CD8-positive, alpha-beta memory T cell (primary cell): Measurements from ENCODE around the gene ZSCAN20. TPM values are rescaled to one million over a fixed set of nuclear protein-coding genes. Genes with fewer than 3 reads are reported as not detected.

Source experiments
- CTCF ChIA-PET: fragments of 350-600 bp; sonication (Branson Sonifier 250); formaldehyde crosslinking; loops from one replicate; lab custom pipeline; 2021; ENCODE audit warnings: antibody characterized with exemption; lab: Charles Lee
- POLR2A ChIA-PET: fragments of 350-600 bp; sonication (Branson Sonifier 250); formaldehyde crosslinking; loops from one replicate; lab custom pipeline; 2021; ENCODE audit warnings: antibody characterized with exemption; lab: Charles Lee
- DNase-seq, 5 donors: peaks; one replicate each; pipeline versions ENCODE4 v3.0.0 to v3.0.0-alpha.2; 2020 to 2022; ENCODE audit warnings: mixed read lengths in 1 of 5
- H3K27ac ChIP-seq: one replicate; pipeline ENCODE4 v1.7.0; 2013; ENCODE audit warnings: low read depth, mild to moderate bottlenecking, low read length, moderate library complexity
- H3K27me3 ChIP-seq: 2 replicates; pipeline ENCODE4 v1.7.0; 2013; ENCODE audit warnings: low read length, mild to moderate bottlenecking; ENCODE audit not compliant: insufficient read depth, poor library complexity, severe bottlenecking
- H3K36me3 ChIP-seq: 2 replicates; pipeline ENCODE4 v1.7.0; 2013; ENCODE audit warnings: mild to moderate bottlenecking, low read length, moderate library complexity; ENCODE audit not compliant: insufficient read depth
- H3K4me1 ChIP-seq: 2 replicates; pipeline ENCODE4 v1.7.0; 2013; ENCODE audit warnings: mild to moderate bottlenecking, low read length, moderate library complexity; ENCODE audit not compliant: insufficient read depth
- H3K4me3 ChIP-seq: 2 replicates; pipeline ENCODE4 v1.7.0; 2013; ENCODE audit warnings: mild to moderate bottlenecking, low read length
- H3K9me3 ChIP-seq: 2 replicates; pipeline ENCODE4 v1.7.0; 2013; ENCODE audit warnings: mild to moderate bottlenecking, low read length
- H3K27ac Mint-ChIP-seq, 8 donors: one replicate each; pipeline ENCODE4 v1.8.0; 2020 to 2021; ENCODE audit warnings: mixed read lengths in 8 of 8, mild to moderate bottlenecking in 6 of 8, inconsistent platforms in 3 of 8, moderate library complexity in 3 of 8
- H3K27me3 Mint-ChIP-seq, 2 donors: one replicate each; pipeline ENCODE4 v1.8.0; 2020 to 2021; ENCODE audit warnings: mixed read lengths in 2 of 2, mild to moderate bottlenecking in 1 of 2, moderate library complexity in 1 of 2
- H3K36me3 Mint-ChIP-seq, 3 donors: one replicate each; pipeline ENCODE4 v1.8.0; 2020 to 2021; ENCODE audit warnings: mixed read lengths in 3 of 3, inconsistent platforms in 1 of 3, mild to moderate bottlenecking in 1 of 3
- H3K4me1 Mint-ChIP-seq, 3 donors: one replicate each; pipeline ENCODE4 v1.8.0; 2020 to 2021; ENCODE audit warnings: mixed read lengths in 3 of 3, inconsistent platforms in 1 of 3, mild to moderate bottlenecking in 1 of 3
- H3K4me3 Mint-ChIP-seq, 7 donors: one replicate each; pipeline ENCODE4 v1.8.0; 2020 to 2021; ENCODE audit warnings: mixed read lengths in 7 of 7, mild to moderate bottlenecking in 6 of 7, moderate library complexity in 4 of 7, inconsistent platforms in 2 of 7
- H3K9me3 Mint-ChIP-seq, 5 donors: one replicate each; pipeline ENCODE4 v1.8.0; 2020 to 2022; ENCODE audit warnings: mixed read lengths in 5 of 5, mild to moderate bottlenecking in 3 of 5, moderate library complexity in 2 of 5, inconsistent platforms in 1 of 5
- polyA plus RNA-seq: library from polyadenylated mRNA; unstranded; fragments of 300-500 nt; fragmentation: Illumina TruSeq; gene quantifications from one replicate; pipeline ENCODE4 v1.2.3, GENCODE V29; 2021
- total RNA-seq, 2 experiments: library from RNA; stranded (reverse); gene quantifications; one replicate each; pipeline ENCODE4 v1.2.3, GENCODE V29; 2021

ZSCAN20 gene
- total and polyA plus RNA-seq, 3 experiments from 2014 or later: 1.4 to 3.6 (median 3.3) TPM

GRCh38 chr1:33438364-33439160 is 33.9 kb upstream of the ZSCAN20 start:
- H3K27ac Mint-ChIP-seq: no peak overlapping the region
- H3K9me3 ChIP-seq: no peaks in the 10 kb centered on the region
- H3K9me3 Mint-ChIP-seq: no peaks in the 10 kb centered on the region
- POLR2A ChIA-PET: no interaction called here
- no peak overlapping the region for H3K4me3 ChIP-seq
- no peaks in the 10 kb centered on the region for H3K4me1 ChIP-seq
- H3K27me3 Mint-ChIP-seq: peaks cover 4 to 42% of the 10 kb centered on the region in 2 donors
- no peaks in the 10 kb centered on the region for H3K36me3 ChIP-seq
- H3K4me1 Mint-ChIP-seq: no peaks in the 10 kb centered on the region
- no peaks in the 10 kb centered on the region for H3K27me3 ChIP-seq
- no peaks in the 10 kb centered on the region for H3K36me3 Mint-ChIP-seq
- H3K27ac ChIP-seq: no peak overlapping the region
- DNase-seq: no peak
- H3K4me3 Mint-ChIP-seq: no peak overlapping the region
- CTCF ChIA-PET: no interaction called here

GRCh38 chr1:33439662-33440061 is 32.8 kb upstream of the ZSCAN20 start:
- Mint-ChIP-seq H3K27me3 (peaks cover 4 to 42% of the 10 kb centered on the region in 2 donors), H3K9me3 (no peaks in the 10 kb centered on the region), H3K4me1 (no peaks in the 10 kb centered on the region), H3K27ac (no peak overlapping the region), H3K4me3 (no peak overlapping the region), H3K36me3 (no peaks in the 10 kb centered on the region)
- H3K36me3 ChIP-seq: no peaks in the 10 kb centered on the region
- no peak overlapping the region for H3K4me3 ChIP-seq
- no peaks in the 10 kb centered on the region for H3K9me3 ChIP-seq
- H3K27me3 ChIP-seq: no peaks in the 10 kb centered on the region
- no peaks in the 10 kb centered on the region for H3K4me1 ChIP-seq
- H3K27ac ChIP-seq: no peak overlapping the region
- DNase-seq: no peak
- POLR2A ChIA-PET: no interaction called here
- CTCF ChIA-PET: no interaction called here

- no peaks in the 10 kb centered on the region for H3K27me3 ChIP-seq
- no peak for DNase-seq
- no peak overlapping the region for H3K27ac ChIP-seq
- Mint-ChIP-seq H3K9me3 (no peaks in the 10 kb centered on the region), H3K27ac (peak overlapping the region in 1 of 8 donors; percentile 14), H3K4me1 (no peaks in the 10 kb centered on the region), H3K36me3 (peaks cover 0 to 3% (median 1%) of the 10 kb centered on the region in 3 donors), H3K27me3 (peaks cover 4 to 50% of the 10 kb centered on the region in 2 donors), H3K4me3 (no peak overlapping the region)
- no peaks in the 10 kb centered on the region for H3K9me3 ChIP-seq
- no peak overlapping the region for H3K4me3 ChIP-seq
- H3K4me1 ChIP-seq: no peaks in the 10 kb centered on the region
- POLR2A ChIA-PET: no interaction called here
- no peaks in the 10 kb centered on the region for H3K36me3 ChIP-seq
- CTCF ChIA-PET: no interaction called here
These were observed 31.2 kb upstream of the ZSCAN20 start for GRCh38 chr1:33441088-33441745.

- POLR2A ChIA-PET: interaction anchor here (0.6 kb wide), 1 partner anchor 642 kb away, joined by 3 read pairs; no protein-coding TSS in a partner anchor
- Histone ChIP-seq H3K4me3 (no peak overlapping the region), H3K9me3 (no peaks in the 10 kb centered on the region), H3K27ac (no peak overlapping the region), H3K27me3 (no peaks in the 10 kb centered on the region), H3K36me3 (no peaks in the 10 kb centered on the region), H3K4me1 (no peaks in the 10 kb centered on the region)
- Mint-ChIP-seq H3K4me3 (no peak overlapping the region), H3K36me3 (peaks cover 0 to 5% (median 4%) of the 10 kb centered on the region in 3 donors), H3K27ac (peak overlapping the region in 1 of 8 donors; percentile 16), H3K9me3 (no peaks in the 10 kb centered on the region), H3K4me1 (no peaks in the 10 kb centered on the region), H3K27me3 (peaks cover 4 to 54% of the 10 kb centered on the region in 2 donors)
- DNase-seq: no peak
- CTCF ChIA-PET: no interaction called here
These were observed 30.3 kb upstream of the ZSCAN20 start for GRCh38 chr1:33442141-33442540.

- Histone ChIP-seq H3K27ac (no peak overlapping the region), H3K4me3 (no peak overlapping the region), H3K4me1 (no peaks in the 10 kb centered on the region), H3K36me3 (no peaks in the 10 kb centered on the region), H3K27me3 (no peaks in the 10 kb centered on the region), H3K9me3 (no peaks in the 10 kb centered on the region)
- Mint-ChIP-seq H3K4me3 (no peak overlapping the region), H3K36me3 (peaks cover 0 to 5% (median 4%) of the 10 kb centered on the region in 3 donors), H3K4me1 (no peaks in the 10 kb centered on the region), H3K9me3 (no peaks in the 10 kb centered on the region), H3K27me3 (peaks cover 8 to 62% of the 10 kb centered on the region in 2 donors), H3K27ac (peak overlapping the region in 2 of 8 donors; percentile 2 to 66)
- CTCF ChIA-PET: interaction anchor here (0.9 kb wide), 1 partner anchor 28 kb away, joined by 3 read pairs; no protein-coding TSS in a partner anchor
- DNase-seq: no peak
- POLR2A ChIA-PET: no interaction called here
These were observed 29.3 kb upstream of the ZSCAN20 start for GRCh38 chr1:33443080-33443704.

GRCh38 chr1:33443705-33444180 is 28.7 kb upstream of the ZSCAN20 start:
- Histone ChIP-seq H3K4me3 (no peak overlapping the region), H3K27ac (no peak overlapping the region), H3K4me1 (no peaks in the 10 kb centered on the region), H3K27me3 (no peaks in the 10 kb centered on the region), H3K9me3 (no peaks in the 10 kb centered on the region), H3K36me3 (no peaks in the 10 kb centered on the region)
- POLR2A ChIA-PET: no interaction called here
- H3K4me1 Mint-ChIP-seq: no peaks in the 10 kb centered on the region
- no peaks in the 10 kb centered on the region for H3K9me3 Mint-ChIP-seq
- CTCF ChIA-PET: interaction anchor here (0.9 kb wide), 1 partner anchor 27 kb away, joined by 3 read pairs; no protein-coding TSS in a partner anchor
- H3K27me3 Mint-ChIP-seq: peaks cover 8 to 62% of the 10 kb centered on the region in 2 donors
- no peak overlapping the region for H3K4me3 Mint-ChIP-seq
- no peak for DNase-seq
- H3K27ac Mint-ChIP-seq: no peak overlapping the region
- peaks cover 0 to 5% (median 4%) of the 10 kb centered on the region in 3 donors for H3K36me3 Mint-ChIP-seq

- H3K27ac ChIP-seq: no peak overlapping the region
- no peak overlapping the region for H3K27ac Mint-ChIP-seq
- H3K4me1 Mint-ChIP-seq: no peaks in the 10 kb centered on the region
- no peaks in the 10 kb centered on the region for H3K36me3 ChIP-seq
- peaks cover 0 to 5% (median 4%) of the 10 kb centered on the region in 3 donors for H3K36me3 Mint-ChIP-seq
- H3K9me3 Mint-ChIP-seq: no peaks in the 10 kb centered on the region
- peaks cover 8 to 60% of the 10 kb centered on the region in 2 donors for H3K27me3 Mint-ChIP-seq
- ChIA-PET POLR2A (no interaction called here), CTCF (no interaction called here)
- H3K4me1 ChIP-seq: no peaks in the 10 kb centered on the region
- H3K4me3 ChIP-seq: no peak overlapping the region
- no peaks in the 10 kb centered on the region for H3K9me3 ChIP-seq
- no peak overlapping the region for H3K4me3 Mint-ChIP-seq
- no peak for DNase-seq
- no peaks in the 10 kb centered on the region for H3K27me3 ChIP-seq
These were observed 27.3 kb upstream of the ZSCAN20 start for GRCh38 chr1:33445108-33445507.
